Endothelial cell of umbilical vein (primary cell): ENCODE data around the gene LTBP2. TPM values are rescaled to one million over a fixed set of nuclear protein-coding genes. Genes with fewer than 3 reads are reported as not detected.

Experiments
- BruUV-seq: library from RNA; stranded (reverse); fragments of 400-500 nt; replicated peaks from 2 replicates; lab custom pipeline; 2021; lab: Mats Ljungman, UMichigan
- CTCF ChIA-PET: fragments of 300-600, 350-600 bp; sonication (Branson Sonifier 250); formaldehyde crosslinking; loops from one replicate; lab custom pipeline; 2021; ENCODE audit warnings: antibody characterized with exemption, inconsistent platforms; lab: Charles Lee
- POLR2A ChIA-PET: fragments of 300-600, 350-600 bp; sonication (Branson Sonifier 250); formaldehyde crosslinking; loops from one replicate; lab custom pipeline; 2021; ENCODE audit warnings: antibody characterized with exemption, inconsistent platforms; lab: Charles Lee
- DNase-seq: peaks from one replicate; pipeline ENCODE4 v3.0.0-alpha.2; 2011; ENCODE audit warnings: low read depth, low spot score
- FAIRE-seq: peaks from 2 replicates; lab custom pipeline; 2011; peaks lifted over from hg19 to GRCh38; lab: Jason Lieb, UNC
- H2AFZ ChIP-seq: 2 replicates; pipeline ENCODE4 v1.6.0; 2012; ENCODE audit warnings: low read depth, low read length, control low read depth, inconsistent platforms
- H3K27ac ChIP-seq: 2 replicates; pipeline ENCODE4 v1.5.1; 2011; ENCODE audit warnings: low read depth, mild to moderate bottlenecking, control low read depth, low read length, moderate library complexity; ENCODE audit not compliant: insufficient read depth
- H3K27me3 ChIP-seq, 2 experiments: 2 replicates each; pipeline versions ENCODE4 v1.6.0 to v1.6.1; 2011; ENCODE audit warnings: low read length in 2 of 2, mixed read lengths in 1 of 2; ENCODE audit not compliant: control insufficient read depth in 2 of 2, insufficient read depth in 2 of 2
- H3K36me3 ChIP-seq, 2 experiments: 2 replicates in 1 of 2; 3 replicates in 1 of 2; pipeline ENCODE4 v1.5.1; 2011; ENCODE audit warnings: low read length in 2 of 2, mild to moderate bottlenecking in 1 of 2, moderate library complexity in 1 of 2; ENCODE audit not compliant: control insufficient read depth in 2 of 2, insufficient read depth in 2 of 2; ENCODE audit errors: extremely low read depth in 1 of 2
- H3K4me1 ChIP-seq: 3 replicates; pipeline ENCODE4 v1.5.1; 2011; ENCODE audit warnings: mild to moderate bottlenecking, low read length; ENCODE audit not compliant: control insufficient read depth, insufficient read depth; ENCODE audit errors: extremely low read depth
- H3K4me2 ChIP-seq: 2 replicates; pipeline ENCODE4 v1.6.1; 2011; ENCODE audit warnings: low read length, control low read depth, mixed read lengths; ENCODE audit not compliant: insufficient read depth
- H3K4me3 ChIP-seq, 3 experiments: fragments of 200-600 bp in 1 of 3; sonication (generic), shearing (Covaris generic) in 1 of 3; replicated peaks in 1 of 3; 2 replicates each; pipeline ENCODE4 v1.5.1; 2011 to 2016; ENCODE audit warnings: control low read depth in 3 of 3, low read length in 3 of 3, mild to moderate bottlenecking in 2 of 3, inconsistent platforms in 1 of 3, low read depth in 1 of 3, moderate library complexity in 1 of 3; ENCODE audit not compliant: insufficient read depth in 1 of 3
- H3K79me2 ChIP-seq: 2 replicates; pipeline ENCODE4 v1.6.0; 2012; ENCODE audit warnings: low read length, inconsistent platforms; ENCODE audit not compliant: control insufficient read depth, insufficient read depth
- H3K9ac ChIP-seq: replicated peaks from 2 replicates; pipeline ENCODE3; 2011; ENCODE audit warnings: low read length, control low read depth; ENCODE audit not compliant: insufficient read depth; ENCODE audit errors: extremely low read depth
- H3K9me1 ChIP-seq: replicated peaks from 3 replicates; pipeline ENCODE4 v1.6.0; 2011; ENCODE audit warnings: mild to moderate bottlenecking, low read length; ENCODE audit not compliant: control insufficient read depth, insufficient read depth; ENCODE audit errors: extremely low read depth
- H3K9me3 ChIP-seq: replicated peaks from 2 replicates; pipeline ENCODE4 v1.5.1; 2012; ENCODE audit warnings: low read length, inconsistent platforms; ENCODE audit not compliant: control insufficient read depth, insufficient read depth
- H4K20me1 ChIP-seq: replicated peaks from 2 replicates; pipeline ENCODE3; 2011; ENCODE audit warnings: mild to moderate bottlenecking, low read length; ENCODE audit not compliant: control insufficient read depth, insufficient read depth; ENCODE audit errors: extremely low read depth
- CTCF ChIP-seq, 2 donors: IDR thresholded peaks; 1 replicate in 1 of 2; 2 replicates in 1 of 2; pipeline ENCODE4 v1.5.1; 2011; ENCODE audit warnings: low read length in 2 of 2, mild to moderate bottlenecking in 2 of 2, moderate library complexity in 2 of 2, control low read depth in 1 of 2, inconsistent platforms in 1 of 2, low read depth in 1 of 2; ENCODE audit not compliant: insufficient read depth in 1 of 2; ENCODE audit errors: extremely low read depth in 1 of 2
- EZH2 ChIP-seq: IDR thresholded peaks from 2 replicates; pipeline ENCODE4 v1.6.1; 2012; ENCODE audit warnings: borderline replicate concordance, low read depth, mild to moderate bottlenecking, moderate library complexity, low read length, inconsistent platforms; ENCODE audit not compliant: severe bottlenecking
- FOS ChIP-seq: IDR thresholded peaks from 2 replicates; pipeline ENCODE4 v1.6.1; 2011; ENCODE audit warnings: mild to moderate bottlenecking, low read length, moderate library complexity, borderline replicate concordance; ENCODE audit not compliant: insufficient read depth
- GATA2 ChIP-seq: IDR thresholded peaks from 2 replicates; pipeline ENCODE4 v1.7.0; 2011; ENCODE audit warnings: low read depth, mild to moderate bottlenecking, moderate library complexity, mixed read lengths, low read length; ENCODE audit not compliant: insufficient read length, insufficient read depth
- JUN ChIP-seq: IDR thresholded peaks from 2 replicates; pipeline ENCODE4 v1.6.1; 2011; ENCODE audit warnings: borderline replicate concordance, low read depth; ENCODE audit not compliant: insufficient read length, insufficient read depth
- MAX ChIP-seq: IDR thresholded peaks from 2 replicates; pipeline ENCODE4 v1.6.1; 2011; ENCODE audit not compliant: insufficient read depth, insufficient read length
- MYC ChIP-seq: IDR thresholded peaks from one replicate; pipeline ENCODE4 v1.6.1; 2011; ENCODE audit warnings: mild to moderate bottlenecking, low read depth, low read length
- POLR2A ChIP-seq: IDR thresholded peaks from 2 replicates; pipeline ENCODE4 v1.6.1; 2012; ENCODE audit warnings: low read depth, mild to moderate bottlenecking, control low read depth, low read length
- POLR2AphosphoS5 ChIP-seq: IDR thresholded peaks from 2 replicates; pipeline ENCODE4 v1.6.1; 2012; ENCODE audit warnings: low read depth, mild to moderate bottlenecking, control low read depth, low read length, moderate library complexity; ENCODE audit not compliant: insufficient read depth
- dilution Hi-C: fragments of 300-500 bp; cut with MboI; formaldehyde crosslinking; loops from one replicate; pipeline ENCODE4 v1.15.0; 2019; ENCODE audit warnings: low sequenced_read_pairs; ENCODE audit not compliant: extremely low pct_ligation_motif_present
- intact Hi-C: fragments of 100-400 bp; cut with micrococcal nuclease; formaldehyde crosslinking; loops from one replicate; pipeline ENCODE4 v1.10.0; 2022
- polyA plus RNA-seq, 4 experiments: library from polyadenylated mRNA; depleted of rRNA in 3 of 4; stranded (reverse) in 3 of 4; unstranded in 1 of 4; fragments of >200 nt; gene quantifications; 2 replicates each; pipeline versions ENCODE4 v1.2.1 to v1.2.3, GENCODE V29; 2011 to 2012; ENCODE audit warnings: missing spikeins in 1 of 4
- total RNA-seq: library from RNA; stranded (reverse); gene quantifications from 2 replicates; pipeline ENCODE4 v1.2.3, GENCODE V29; 2021

The LTBP2 gene
- total and polyA plus RNA-seq, 2 donors (not counting 3 experiments of a cell fraction or from before 2014, with no cell fraction given) = 209 to 268 TPM

GRCh38 chr14:74465335-74465734, 146.7 kb downstream of the LTBP2 start:
- Histone ChIP-seq H4K20me1 (no peaks in the 10 kb centered on the region), H3K27me3 (peaks cover 0 to 3% of the 10 kb centered on the region in 2 experiments), H3K4me3 (no peak overlapping the region), H2AFZ (no peak overlapping the region), H3K36me3 (no peaks in the 10 kb centered on the region), H3K9me1 (no peaks in the 10 kb centered on the region), H3K9me3 (no peaks in the 10 kb centered on the region), H3K79me2 (no peaks in the 10 kb centered on the region), H3K27ac (no peak overlapping the region), H3K4me1 (peaks cover 4% of the 10 kb centered on the region), H3K9ac (no peak overlapping the region), H3K4me2 (no peak overlapping the region)
- BruUV-seq = no TSS peak
- dilution Hi-C loops (no loop called here), intact Hi-C loops (no loop called here)
- TF ChIP-seq CTCF (IDR thresholded peaks at IDR 0.05; ENCODE audit: extremely low read depth in 1 of 2, insufficient read depth in 1 of 2, low read depth in 1 of 2, low read length in 2 of 2) = no peak
- TF ChIP-seq POLR2A = no peak
- TF ChIP-seq EZH2 = no peak
- TF ChIP-seq GATA2 = no peak
- TF ChIP-seq MYC = no peak
- TF ChIP-seq FOS = no peak
- no peak for TF ChIP-seq JUN
- TF ChIP-seq MAX = no peak
- TF ChIP-seq POLR2AphosphoS5 = no peak
- FAIRE-seq (no peak), DNase-seq (no peak)
- CTCF ChIA-PET = interaction anchor here (1.2 to 2.4 kb wide), 3 partner anchors 8 to 21 kb away, joined by 3 to 7 read pairs (median 4); no protein-coding TSS in a partner anchor
- POLR2A ChIA-PET = no interaction called here
